Stimulated activated CD4-positive, alpha-beta T cell treated with anti-CD3 and anti-CD28 coated beads, Interleukin-2, amount 100 ng/mL, for 4 hours (primary cell): ENCODE data around the gene WBP2.
"Not testable (repeated sequence)": the region's sequence is repeated elsewhere in the genome, so short reads cannot be mapped to it uniquely, and the experiment has no call there.

Source experiments
- DNase-seq: peaks from one replicate; pipeline ENCODE4 v3.0.0-alpha.2; 2020; ENCODE audit warnings: low read depth

Gene WBP2

GRCh38 chr17:75865404-75866188, 10.5 kb upstream of the WBP2 start:
- DNase-seq, result not testable (repeated sequence)

GRCh38 chr17:75864887-75865286, 9.8 kb upstream of the WBP2 start:
- DNase-seq, result not testable (repeated sequence)

GRCh38 chr17:75864448-75864871, 9.3 kb upstream of the WBP2 start:
- DNase-seq, result no peak

- no peak for DNase-seq
These were observed 6.8 kb upstream of the WBP2 start for GRCh38 chr17:75861927-75862317.

GRCh38 chr17:75859358-75859757, 4.2 kb upstream of the WBP2 start:
- DNase-seq, result not testable (repeated sequence)

GRCh38 chr17:75856062-75856756, 1.1 kb upstream of the WBP2 start:
- no peak for DNase-seq

GRCh38 chr17:75854881-75855309, 240 bp downstream of the WBP2 start:
- DNase-seq, result peak; percentile 58

GRCh38 chr17:75854101-75854748, 910 bp downstream of the WBP2 start:
- no peak for DNase-seq

- DNase-seq, result no peak
These were observed 1.7 kb downstream of the WBP2 start for GRCh38 chr17:75853433-75853832.

GRCh38 chr17:75851693-75851991, 3.5 kb downstream of the WBP2 start:
- not testable (repeated sequence) for DNase-seq

GRCh38 chr17:75850928-75851692, 4.0 kb downstream of the WBP2 start:
- DNase-seq, result no peak

GRCh38 chr17:75849724-75850123, 5.4 kb downstream of the WBP2 start:
- DNase-seq, result no peak

GRCh38 chr17:75849279-75849646, 5.9 kb downstream of the WBP2 start:
- DNase-seq, result no peak

GRCh38 chr17:75848523-75849278, 6.4 kb downstream of the WBP2 start:
- DNase-seq, result peak; percentile 73

GRCh38 chr17:75847614-75848522, 7.3 kb downstream of the WBP2 start:
- no peak for DNase-seq

- DNase-seq, result no peak
These were observed 8.2 kb downstream of the WBP2 start for GRCh38 chr17:75846692-75847613.

GRCh38 chr17:75845933-75846691, 9.0 kb downstream of the WBP2 start:
- no peak for DNase-seq

- DNase-seq, result no peak
These were observed 9.9 kb downstream of the WBP2 start for GRCh38 chr17:75845058-75845711.
